GM12874 (cell line): Measurements from ENCODE around the gene SLC16A1.

Experiments
- CTCF ChIP-seq: IDR thresholded peaks from 2 replicates; pipeline ENCODE4 v1.5.1; 2011; ENCODE audit warnings: low read depth, mild to moderate bottlenecking, control low read depth, low read length, moderate library complexity; ENCODE audit not compliant: insufficient read depth

The SLC16A1 gene

GRCh38 chr1:112881742-112882127, 74.3 kb downstream of the SLC16A1 start:
- TF ChIP-seq CTCF = no peak

- no peak for TF ChIP-seq CTCF
These were observed 76.2 kb downstream of the SLC16A1 start for GRCh38 chr1:112879834-112880233.

GRCh38 chr1:112878321-112878720, 77.7 kb downstream of the SLC16A1 start:
- no peak for TF ChIP-seq CTCF

- no peak for TF ChIP-seq CTCF
These were observed 78.2 kb downstream of the SLC16A1 start for GRCh38 chr1:112877750-112878149.

- TF ChIP-seq CTCF = no peak
These were observed 79.7 kb downstream of the SLC16A1 start for GRCh38 chr1:112876315-112876714.

GRCh38 chr1:112872551-112872962, 83.4 kb downstream of the SLC16A1 start:
- TF ChIP-seq CTCF = no peak

GRCh38 chr1:112870887-112871646, 84.9 kb downstream of the SLC16A1 start:
- TF ChIP-seq CTCF = no peak
